SJCRH30 (cell line): ENCODE data around the gene ZNF331. TPM values are rescaled to one million over a fixed set of nuclear protein-coding genes. Genes with fewer than 3 reads are reported as not detected.

Experiments
- DNase-seq, 2 experiments: peaks; one replicate each; pipeline ENCODE4 v3.0.0-alpha.2; 2015 to 2020
- H3K27ac ChIP-seq: fragments of 250-450 bp; sonication (Bioruptor Pico); 2 replicates; pipeline ENCODE4 v1.5.1; 2020; ENCODE audit warnings: mild to moderate bottlenecking, moderate library complexity
- H3K27me3 ChIP-seq: fragments of 250-450 bp; sonication (Bioruptor Pico); 2 replicates; pipeline ENCODE4 v1.5.1; 2020; ENCODE audit warnings: mild to moderate bottlenecking, moderate library complexity
- H3K36me3 ChIP-seq: fragments of 250-450 bp; sonication (Bioruptor Pico); 2 replicates; pipeline ENCODE4 v1.5.1; 2020; ENCODE audit warnings: mild to moderate bottlenecking, moderate library complexity
- H3K4me1 ChIP-seq: fragments of 250-450 bp; sonication (Bioruptor Pico); 2 replicates; pipeline ENCODE4 v1.5.1; 2020; ENCODE audit warnings: mild to moderate bottlenecking, moderate library complexity
- H3K4me3 ChIP-seq: fragments of 250-450 bp; sonication (Bioruptor Pico); 2 replicates; pipeline ENCODE4 v1.5.1; 2020; ENCODE audit warnings: mild to moderate bottlenecking, moderate library complexity
- H3K9me3 ChIP-seq: fragments of 250-450 bp; sonication (Bioruptor Pico); replicated peaks from 2 replicates; pipeline ENCODE4 v1.5.1; 2020; ENCODE audit warnings: mild to moderate bottlenecking, moderate library complexity
- total RNA-seq: library from RNA; depleted of rRNA; stranded (reverse); fragments of >200 nt; shearing (Covaris generic); gene quantifications from 2 replicates; pipeline ENCODE4 v1.2.3, GENCODE V29; 2014

ZNF331 gene
- total RNA-seq, 1 experiment from 2014 or later = 20.5 TPM

DNA sequence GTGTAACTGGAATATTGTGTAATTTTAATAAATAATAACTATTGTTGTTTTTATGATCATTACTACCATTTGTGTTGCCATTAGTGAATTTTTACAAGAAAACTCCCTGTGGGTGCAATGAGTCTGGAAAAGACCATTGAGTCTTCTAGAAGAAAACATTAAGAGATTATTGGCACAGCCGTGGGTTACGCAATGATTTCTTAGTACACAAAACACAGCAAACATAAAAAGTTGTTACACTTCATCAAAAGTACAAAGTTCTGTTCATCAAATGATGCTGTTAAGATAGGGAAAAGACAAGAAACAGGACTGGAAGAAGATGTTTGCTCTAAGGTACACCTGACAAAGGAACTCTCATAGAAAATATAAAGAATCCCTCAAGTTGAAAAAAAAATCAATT, 41.6 kb downstream of the ZNF331 start:
- no peaks in the 10 kb centered on the region for H3K4me1 ChIP-seq
- H3K36me3 ChIP-seq = peaks cover 49% of the 10 kb centered on the region
- no peak overlapping the region for H3K4me3 ChIP-seq
- peaks cover 22% of the 10 kb centered on the region for H3K9me3 ChIP-seq
- H3K27ac ChIP-seq = no peak overlapping the region
- no peak for DNase-seq
- H3K27me3 ChIP-seq = no peaks in the 10 kb centered on the region

DNA sequence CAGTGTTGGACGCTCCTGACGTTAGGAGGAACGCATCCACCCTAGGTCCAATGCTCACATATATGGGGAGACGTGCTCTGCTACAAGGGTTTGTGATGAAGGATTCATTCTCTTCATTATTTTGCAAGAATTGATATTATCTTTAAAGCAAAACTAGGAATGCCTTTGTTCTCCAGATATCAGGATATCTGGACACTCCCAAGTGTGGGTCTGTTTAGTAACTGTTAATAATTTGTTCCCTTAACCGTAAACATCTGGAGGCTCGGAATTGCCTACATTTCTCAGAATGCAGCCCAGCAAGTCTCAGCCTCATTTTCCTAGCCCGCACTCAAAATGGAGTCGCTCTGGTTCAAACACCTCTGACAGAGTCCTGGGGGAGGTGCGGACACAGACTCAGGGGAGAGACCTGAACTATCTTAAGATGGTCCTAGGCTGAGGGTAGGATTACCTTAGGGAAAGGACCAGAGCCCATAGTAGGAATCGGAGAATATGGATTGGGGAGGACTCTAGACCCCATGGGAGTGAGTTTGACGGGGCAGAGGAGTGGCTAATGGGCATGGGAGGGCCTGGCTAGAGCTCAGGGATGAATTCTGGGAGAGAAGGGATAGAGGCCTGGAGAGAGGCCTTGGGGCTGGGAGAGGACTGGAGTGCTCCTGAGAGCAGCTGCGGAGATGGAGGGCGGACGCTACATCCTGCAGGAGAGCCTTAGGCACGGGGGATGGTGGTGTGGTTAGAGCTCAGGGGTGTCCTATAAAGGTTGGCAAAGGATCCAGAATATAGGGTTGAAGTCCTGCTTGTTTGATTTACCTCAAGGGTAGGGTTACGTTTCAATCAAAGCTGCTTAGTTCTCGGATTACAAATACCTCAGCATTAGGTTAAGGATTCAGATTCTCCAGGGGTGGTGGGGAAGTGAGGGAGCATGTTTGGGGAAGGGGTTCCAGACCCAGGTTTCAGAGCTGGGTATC, 43.2 kb downstream of the ZNF331 start:
- no peaks in the 10 kb centered on the region for H3K4me1 ChIP-seq
- no peak overlapping the region for H3K27ac ChIP-seq
- no peaks in the 10 kb centered on the region for H3K27me3 ChIP-seq
- H3K4me3 ChIP-seq = no peak overlapping the region
- H3K9me3 ChIP-seq = peaks cover 18% of the 10 kb centered on the region
- H3K36me3 ChIP-seq = peaks cover 37% of the 10 kb centered on the region
- no peak for DNase-seq

DNA sequence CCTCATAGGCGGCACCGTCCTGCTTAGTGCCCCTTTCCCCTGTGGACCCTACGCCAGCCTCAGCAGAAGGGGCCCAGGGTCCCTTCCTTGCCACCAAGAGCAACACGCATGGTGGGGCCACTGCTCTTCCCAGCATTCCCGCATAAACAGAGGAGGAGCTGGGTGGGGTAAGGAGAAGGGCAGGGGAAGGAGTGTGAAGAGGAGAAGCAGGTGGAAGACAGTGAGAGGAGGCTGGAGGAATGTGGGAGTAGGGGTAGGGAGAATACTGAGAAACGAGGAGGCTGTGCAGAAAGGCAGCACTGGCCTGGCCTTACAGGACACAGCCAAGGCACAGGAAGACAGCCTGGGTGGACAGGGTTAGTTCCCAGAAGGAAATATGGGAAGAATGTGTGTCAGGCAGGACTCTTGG, 43.9 kb downstream of the ZNF331 start:
- Histone ChIP-seq H3K27me3 (no peaks in the 10 kb centered on the region), H3K27ac (no peak overlapping the region), H3K9me3 (peaks cover 11% of the 10 kb centered on the region; the same call in 1 of the 2 replicates), H3K4me3 (no peak overlapping the region), H3K4me1 (no peaks in the 10 kb centered on the region), H3K36me3 (peaks cover 30% of the 10 kb centered on the region)
- no peak for DNase-seq

GRCh38 chr19:53583181-53583580, 45.2 kb downstream of the ZNF331 start:
- H3K36me3 ChIP-seq = peaks cover 17% of the 10 kb centered on the region
- H3K4me3 ChIP-seq = no peak overlapping the region
- H3K4me1 ChIP-seq = no peaks in the 10 kb centered on the region
- H3K9me3 ChIP-seq = 0 out of 2 replicates have a peak, but pooled peaks cover 6% of the 10 kb centered on the region
- H3K27ac ChIP-seq = no peak overlapping the region
- DNase-seq = no peak
- H3K27me3 ChIP-seq = no peaks in the 10 kb centered on the region

DNA sequence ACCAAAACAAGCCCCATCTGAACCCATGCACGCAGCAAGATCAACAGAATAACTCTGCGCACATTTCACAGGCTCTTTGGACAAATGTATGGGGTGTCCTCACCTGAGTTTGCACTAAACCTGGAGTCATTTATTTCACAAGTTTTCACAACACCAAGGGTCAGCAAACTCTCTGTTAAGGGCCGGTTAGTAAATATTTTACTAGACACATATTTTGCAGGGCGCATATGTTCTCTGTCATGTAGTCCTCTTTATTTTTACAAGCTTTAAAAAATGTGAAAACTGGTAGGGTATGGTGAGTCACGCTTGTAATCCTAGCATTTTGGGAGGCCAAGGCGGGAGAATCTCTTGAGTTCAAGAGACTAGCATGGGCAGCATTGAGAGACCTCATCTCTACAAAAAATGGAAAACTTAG, 48.3 kb downstream of the ZNF331 start:
- Histone ChIP-seq H3K9me3 (no peaks in the 10 kb centered on the region), H3K4me1 (no peaks in the 10 kb centered on the region), H3K27ac (no peak overlapping the region), H3K36me3 (no peaks in the 10 kb centered on the region), H3K27me3 (no peaks in the 10 kb centered on the region), H3K4me3 (no peak overlapping the region)
- no peak for DNase-seq

DNA sequence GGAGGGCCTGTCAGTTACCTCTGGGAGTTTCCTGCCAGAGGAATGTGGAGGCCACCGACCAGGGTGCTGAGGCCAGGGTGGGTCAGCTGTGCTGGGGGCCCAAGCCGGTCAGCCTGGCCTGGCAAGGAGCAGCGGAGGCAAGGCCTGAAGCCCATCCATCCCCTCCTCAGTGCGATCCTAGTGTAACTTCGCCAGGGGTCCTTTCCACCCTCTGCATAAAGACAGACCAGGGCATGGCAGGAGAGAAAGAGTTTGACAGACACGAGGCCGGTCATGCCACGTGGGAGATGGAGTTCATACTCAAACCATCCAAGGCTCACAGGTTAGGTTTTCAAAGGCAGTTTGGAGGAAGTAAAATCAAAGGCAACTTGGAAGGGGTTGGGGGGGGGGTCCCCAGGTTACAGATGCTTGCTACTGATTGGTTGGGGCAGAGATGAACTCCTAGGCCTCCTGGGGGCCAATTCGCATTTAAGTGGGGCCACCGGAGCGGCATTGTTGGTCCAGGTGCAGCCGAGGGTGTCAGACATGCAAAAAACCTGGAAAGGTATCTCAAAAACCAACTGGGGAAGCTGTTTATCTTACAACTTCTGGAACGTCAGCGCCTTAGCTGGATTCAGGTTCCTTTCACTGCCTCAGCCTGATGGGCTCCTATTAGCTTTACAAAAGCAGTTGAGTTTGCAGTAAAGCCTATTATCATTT, 57.0 kb downstream of the ZNF331 start:
- H3K4me1 ChIP-seq = no peaks in the 10 kb centered on the region
- H3K9me3 ChIP-seq = no peaks in the 10 kb centered on the region
- H3K4me3 ChIP-seq = no peak overlapping the region
- no peaks in the 10 kb centered on the region for H3K27me3 ChIP-seq
- no peak overlapping the region for H3K27ac ChIP-seq
- no peaks in the 10 kb centered on the region for H3K36me3 ChIP-seq
- no peak for DNase-seq

GRCh38 chr19:53595510-53595867, 57.5 kb downstream of the ZNF331 start:
- DNase-seq = no peak
- H3K9me3 ChIP-seq = no peaks in the 10 kb centered on the region
- H3K27me3 ChIP-seq = no peaks in the 10 kb centered on the region
- H3K4me1 ChIP-seq = no peaks in the 10 kb centered on the region
- H3K4me3 ChIP-seq = no peak overlapping the region
- no peaks in the 10 kb centered on the region for H3K36me3 ChIP-seq
- no peak overlapping the region for H3K27ac ChIP-seq

DNA sequence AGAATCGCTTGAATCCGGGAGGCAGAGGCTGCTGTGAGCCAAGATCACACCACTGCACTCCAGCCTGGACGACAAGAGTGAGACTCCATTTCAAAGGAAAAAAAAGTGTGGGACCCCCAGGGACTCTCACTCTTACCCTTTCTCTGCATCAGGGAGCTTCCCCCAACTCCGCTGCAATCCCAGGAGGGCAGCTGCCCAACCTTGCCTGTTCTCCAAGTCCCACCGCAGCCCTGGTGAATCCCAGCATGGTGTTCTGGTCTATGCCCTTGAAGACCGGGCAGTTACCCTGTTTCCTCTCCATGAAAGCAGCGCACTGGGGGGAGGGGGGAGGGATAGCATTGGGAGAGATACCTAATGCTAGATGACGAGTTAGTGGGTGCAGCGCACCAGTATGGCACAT, 58.1 kb downstream of the ZNF331 start:
- no peaks in the 10 kb centered on the region for H3K36me3 ChIP-seq
- no peaks in the 10 kb centered on the region for H3K4me1 ChIP-seq
- no peaks in the 10 kb centered on the region for H3K9me3 ChIP-seq
- no peak overlapping the region for H3K27ac ChIP-seq
- no peak for DNase-seq
- no peaks in the 10 kb centered on the region for H3K27me3 ChIP-seq
- H3K4me3 ChIP-seq = no peak overlapping the region

- Histone ChIP-seq H3K4me1 (no peaks in the 10 kb centered on the region), H3K36me3 (no peaks in the 10 kb centered on the region), H3K9me3 (no peaks in the 10 kb centered on the region), H3K4me3 (no peak overlapping the region), H3K27ac (no peak overlapping the region), H3K27me3 (no peaks in the 10 kb centered on the region)
- no peak for DNase-seq
These were observed 59.1 kb downstream of the ZNF331 start for GRCh38 chr19:53597023-53597422.

DNA sequence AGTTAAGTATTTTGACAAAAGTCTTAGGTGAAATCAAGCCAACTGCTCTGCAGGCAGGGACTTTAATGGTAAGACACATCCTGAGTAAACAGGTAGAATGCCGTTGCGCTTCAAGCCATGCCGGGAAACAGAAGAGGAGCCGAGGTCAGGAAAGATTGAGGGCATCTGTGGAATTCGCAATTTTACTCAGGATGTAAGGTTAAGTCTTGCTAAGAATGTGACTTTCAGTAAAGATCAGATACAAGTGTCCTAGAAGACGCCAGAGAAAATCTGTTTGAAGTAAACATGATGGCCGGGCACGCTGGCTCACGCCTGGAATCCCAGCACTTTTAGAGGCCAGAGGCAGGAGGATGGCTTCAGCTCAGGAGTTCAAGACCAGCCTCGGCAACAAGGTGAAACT, 60.4 kb downstream of the ZNF331 start:
- H3K36me3 ChIP-seq = no peaks in the 10 kb centered on the region
- H3K27me3 ChIP-seq = no peaks in the 10 kb centered on the region
- H3K27ac ChIP-seq = no peak overlapping the region
- H3K9me3 ChIP-seq = no peaks in the 10 kb centered on the region
- H3K4me3 ChIP-seq = no peak overlapping the region
- DNase-seq = no peak
- H3K4me1 ChIP-seq = no peaks in the 10 kb centered on the region

- Histone ChIP-seq H3K4me1 (no peaks in the 10 kb centered on the region), H3K36me3 (no peaks in the 10 kb centered on the region), H3K27ac (no peak overlapping the region), H3K9me3 (no peaks in the 10 kb centered on the region), H3K4me3 (no peak overlapping the region), H3K27me3 (no peaks in the 10 kb centered on the region)
- no peak for DNase-seq
These were observed 62.3 kb downstream of the ZNF331 start for GRCh38 chr19:53600217-53600616.

- no peaks in the 10 kb centered on the region for H3K27me3 ChIP-seq
- DNase-seq = no peak
- no peaks in the 10 kb centered on the region for H3K4me1 ChIP-seq
- no peaks in the 10 kb centered on the region for H3K9me3 ChIP-seq
- H3K4me3 ChIP-seq = no peak overlapping the region
- H3K27ac ChIP-seq = no peak overlapping the region
- H3K36me3 ChIP-seq = no peaks in the 10 kb centered on the region
These were observed 68.1 kb downstream of the ZNF331 start for GRCh38 chr19:53606031-53606430.

GRCh38 chr19:53608381-53608780, 70.4 kb downstream of the ZNF331 start:
- Histone ChIP-seq H3K9me3 (no peaks in the 10 kb centered on the region), H3K4me1 (no peaks in the 10 kb centered on the region), H3K27me3 (no peaks in the 10 kb centered on the region), H3K36me3 (no peaks in the 10 kb centered on the region), H3K4me3 (no peak overlapping the region), H3K27ac (no peak overlapping the region)
- DNase-seq = peak; percentile 5 to 8

- Histone ChIP-seq H3K4me3 (no peak overlapping the region), H3K36me3 (no peaks in the 10 kb centered on the region), H3K27ac (no peak overlapping the region), H3K9me3 (no peaks in the 10 kb centered on the region), H3K27me3 (no peaks in the 10 kb centered on the region), H3K4me1 (no peaks in the 10 kb centered on the region)
- DNase-seq = no peak
These were observed 75.0 kb downstream of the ZNF331 start for GRCh38 chr19:53612762-53613526.
